Activated naive CD4-positive, alpha-beta T cell treated with anti-CD3 and anti-CD28 coated beads, Interleukin-2, amount 10 ng/mL, durations not matched to agents 7 days and 5 days (primary cell): ENCODE measurements around the gene ARHGAP12.
A peak's percentile ranks its signal among the peaks of the same experiment; 100 is the strongest.

Experiments used
- CTCF ChIA-PET: fragments of 350-600 bp; sonication (Branson Sonifier 250); formaldehyde crosslinking; loops from one replicate; lab custom pipeline; 2021; ENCODE audit warnings: antibody characterized with exemption; lab: Charles Lee
- DNase-seq: peaks from one replicate; pipeline ENCODE4 v3.0.0-alpha.2; 2020
- H3K27ac Mint-ChIP-seq: one replicate; pipeline ENCODE4 v1.8.0; 2021; ENCODE audit warnings: mild to moderate bottlenecking, moderate library complexity, mixed read lengths
- H3K27me3 Mint-ChIP-seq: one replicate; pipeline ENCODE4 v1.8.0; 2021; ENCODE audit warnings: mild to moderate bottlenecking, mixed read lengths
- H3K36me3 Mint-ChIP-seq: one replicate; pipeline ENCODE4 v1.8.0; 2021; ENCODE audit warnings: mixed read lengths
- H3K4me1 Mint-ChIP-seq: one replicate; pipeline ENCODE4 v1.8.0; 2021; ENCODE audit warnings: mixed read lengths
- H3K4me3 Mint-ChIP-seq: one replicate; pipeline ENCODE4 v1.8.0; 2021; ENCODE audit warnings: mild to moderate bottlenecking, moderate library complexity, mixed read lengths
- H3K9me3 Mint-ChIP-seq: one replicate; pipeline ENCODE4 v1.8.0; 2021; ENCODE audit warnings: mixed read lengths

The ARHGAP12 gene

DNA sequence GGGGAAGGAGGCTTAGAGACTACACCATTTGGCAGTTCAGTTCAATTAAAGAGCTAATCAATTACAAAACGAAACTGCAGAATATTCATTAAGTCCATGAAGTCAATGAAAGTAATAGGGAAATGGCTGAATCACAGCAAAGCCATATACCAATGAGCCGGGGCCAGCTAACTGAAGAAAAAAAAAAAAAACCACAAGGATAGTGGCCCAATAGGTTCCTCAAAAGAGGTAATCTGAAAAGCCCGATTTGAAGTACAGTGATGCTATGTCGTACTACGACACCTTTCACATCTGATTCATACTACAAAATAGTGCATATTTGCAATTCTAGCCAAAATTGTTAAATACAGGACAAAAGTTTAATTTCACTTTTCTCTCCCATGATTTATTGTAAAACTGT, 2.5 kb downstream of the ARHGAP12 start:
- Mint-ChIP-seq H3K9me3 (no peaks in the 10 kb centered on the region), H3K27me3 (no peaks in the 10 kb centered on the region), H3K36me3 (peaks cover 4% of the 10 kb centered on the region), H3K27ac (no peak overlapping the region), H3K4me1 (peaks cover 75% of the 10 kb centered on the region), H3K4me3 (no peak overlapping the region)
- CTCF ChIA-PET: no interaction called here
- DNase-seq: no peak

DNA sequence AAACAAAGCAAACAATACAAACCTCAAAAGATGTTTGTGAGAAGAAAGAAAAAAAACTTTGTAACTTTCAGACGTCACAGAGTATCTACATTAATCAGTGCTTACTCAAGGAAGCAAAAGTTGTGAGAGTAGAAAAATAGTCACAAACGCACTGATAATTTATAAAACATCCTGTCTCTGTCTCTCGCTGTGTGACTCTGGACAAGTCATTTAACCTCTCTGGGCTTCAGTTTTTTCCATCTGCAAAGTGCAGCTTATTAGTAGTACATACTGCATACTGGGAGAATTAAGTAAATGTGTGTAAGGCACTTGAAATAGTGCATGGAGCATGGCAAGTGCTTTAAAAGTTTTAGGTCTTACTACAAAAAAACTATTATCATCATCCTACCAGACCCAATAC, 3.8 kb downstream of the ARHGAP12 start:
- DNase-seq: no peak
- Mint-ChIP-seq H3K9me3 (no peaks in the 10 kb centered on the region), H3K27me3 (no peaks in the 10 kb centered on the region), H3K27ac (peak overlapping the region; percentile 47), H3K4me1 (peaks cover 74% of the 10 kb centered on the region), H3K4me3 (no peak overlapping the region), H3K36me3 (peaks cover 6% of the 10 kb centered on the region)
- CTCF ChIA-PET: interaction anchor here (1.0 kb wide), 1 partner anchor 13 kb away, joined by 3 read pairs; no protein-coding TSS in a partner anchor

DNA sequence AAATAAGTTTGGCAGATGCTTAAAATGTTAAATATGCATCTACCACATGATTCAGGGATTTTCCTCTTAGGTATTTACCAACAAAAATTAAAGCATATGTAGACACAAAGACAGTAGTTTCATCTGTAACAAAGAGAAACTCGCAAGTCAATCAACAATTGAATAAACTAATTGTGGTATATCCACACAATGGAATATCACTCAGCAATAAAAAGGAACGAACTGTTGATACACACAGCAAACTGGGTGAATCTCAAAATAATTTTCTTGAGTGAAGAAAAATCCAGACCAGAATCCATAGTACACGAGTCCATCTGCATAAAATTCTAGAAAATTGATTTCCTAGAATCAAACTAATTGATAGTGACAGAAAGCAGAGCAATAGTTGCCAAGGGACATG, 5.2 kb downstream of the ARHGAP12 start:
- peaks cover 81% of the 10 kb centered on the region for H3K4me1 Mint-ChIP-seq
- no peak overlapping the region for H3K27ac Mint-ChIP-seq
- CTCF ChIA-PET: interaction anchor here (0.5 to 1.0 kb wide), 2 partner anchors 81 to 111 kb away, joined by 3 read pairs; no protein-coding TSS in a partner anchor
- peaks cover 6% of the 10 kb centered on the region for H3K36me3 Mint-ChIP-seq
- H3K9me3 Mint-ChIP-seq: no peaks in the 10 kb centered on the region
- DNase-seq: no peak
- H3K27me3 Mint-ChIP-seq: no peaks in the 10 kb centered on the region
- H3K4me3 Mint-ChIP-seq: no peak overlapping the region

DNA sequence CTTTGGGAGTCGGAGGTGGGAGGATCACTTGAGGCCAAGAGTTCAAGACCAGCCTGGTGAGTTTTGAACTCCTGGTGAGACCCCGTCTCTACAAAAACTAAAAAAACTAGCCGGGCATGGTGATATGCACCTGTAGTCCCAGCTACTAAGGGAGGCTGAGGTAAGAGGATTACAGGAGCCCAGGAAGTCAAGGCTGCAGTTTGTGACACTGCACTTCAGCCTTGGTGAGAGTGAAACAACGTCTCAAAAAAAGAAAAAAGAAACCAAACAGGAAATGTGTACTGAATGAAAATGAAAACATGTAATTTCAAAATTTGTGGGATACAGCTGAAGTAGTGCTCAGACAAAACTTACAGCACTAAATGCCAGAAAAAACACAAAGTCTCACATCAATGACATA, 7.6 kb downstream of the ARHGAP12 start:
- CTCF ChIA-PET: interaction anchor here (0.7 to 1.0 kb wide), 4 partner anchors 9 to 340 kb away, joined by 3 to 4 read pairs (median 3); no protein-coding TSS in a partner anchor
- Mint-ChIP-seq H3K9me3 (no peaks in the 10 kb centered on the region), H3K27ac (peak overlapping the region; percentile 88), H3K4me1 (peaks cover 66% of the 10 kb centered on the region), H3K36me3 (peaks cover 6% of the 10 kb centered on the region), H3K4me3 (peak overlapping the region; percentile 36), H3K27me3 (no peaks in the 10 kb centered on the region)
- DNase-seq: peak; percentile 38

DNA sequence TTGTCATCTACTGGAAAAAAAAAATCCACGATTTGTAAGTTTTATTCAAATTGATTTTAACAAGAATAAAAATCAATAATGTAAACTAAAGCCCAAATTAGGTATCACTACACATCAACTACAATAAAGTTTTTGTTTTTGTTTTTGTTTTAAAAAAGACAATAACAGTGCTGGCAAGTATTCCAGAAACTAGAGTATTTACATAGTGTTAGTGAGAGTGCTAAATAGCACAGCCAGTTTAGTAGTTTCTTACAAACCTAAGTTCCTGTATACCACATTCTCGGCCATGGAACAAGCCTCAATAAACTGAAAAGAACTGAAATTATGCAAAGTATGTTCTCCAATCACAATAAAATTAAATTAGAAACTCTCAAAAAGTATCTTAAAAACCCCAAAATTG, 8.1 kb downstream of the ARHGAP12 start:
- Mint-ChIP-seq H3K36me3 (peaks cover 6% of the 10 kb centered on the region), H3K9me3 (no peaks in the 10 kb centered on the region), H3K4me3 (no peak overlapping the region), H3K4me1 (peaks cover 64% of the 10 kb centered on the region), H3K27ac (peak overlapping the region; percentile 24), H3K27me3 (no peaks in the 10 kb centered on the region)
- CTCF ChIA-PET: interaction anchor here (0.8 to 1.0 kb wide), 2 partner anchors 9 to 59 kb away, joined by 3 to 4 read pairs; no protein-coding TSS in a partner anchor
- DNase-seq: no peak

DNA sequence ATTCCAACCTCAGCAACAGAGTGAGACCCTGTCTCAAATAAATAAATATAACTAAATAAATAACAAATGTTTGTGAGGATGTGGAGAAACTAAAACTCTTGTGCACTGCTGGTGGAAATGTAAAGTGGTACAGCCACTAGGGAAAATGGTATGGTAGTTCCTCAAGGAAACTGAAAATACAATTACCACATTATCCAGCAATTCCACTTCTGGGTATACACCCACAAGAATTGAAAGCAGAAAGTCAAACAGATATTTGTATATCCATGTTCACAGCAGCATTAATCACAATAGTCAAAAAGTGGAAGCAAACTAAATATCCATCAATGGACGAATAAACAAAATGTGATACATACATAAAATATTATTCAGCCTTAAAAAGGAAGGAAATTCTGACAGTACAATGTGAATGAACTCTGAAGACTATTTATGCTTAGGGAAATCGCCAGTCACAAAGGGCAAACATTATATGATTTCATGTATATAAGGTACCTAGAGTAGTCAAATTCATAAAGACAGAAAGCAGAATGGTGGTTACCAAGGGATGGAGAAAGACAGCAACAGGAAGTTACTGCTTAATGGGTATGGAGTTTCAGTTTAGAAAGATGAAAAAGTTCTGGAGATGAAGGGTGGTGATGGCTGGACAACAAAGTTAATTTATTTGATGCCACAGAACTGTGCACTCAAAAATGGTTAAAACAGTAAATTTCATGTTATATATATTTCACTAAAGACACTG, 9.8 kb downstream of the ARHGAP12 start:
- no peak overlapping the region for H3K4me3 Mint-ChIP-seq
- peaks cover 49% of the 10 kb centered on the region for H3K4me1 Mint-ChIP-seq
- H3K36me3 Mint-ChIP-seq: peaks cover 9% of the 10 kb centered on the region
- no peak for DNase-seq
- CTCF ChIA-PET: no interaction called here
- no peaks in the 10 kb centered on the region for H3K27me3 Mint-ChIP-seq
- H3K9me3 Mint-ChIP-seq: no peaks in the 10 kb centered on the region
- peak overlapping the region; percentile 10 for H3K27ac Mint-ChIP-seq

DNA sequence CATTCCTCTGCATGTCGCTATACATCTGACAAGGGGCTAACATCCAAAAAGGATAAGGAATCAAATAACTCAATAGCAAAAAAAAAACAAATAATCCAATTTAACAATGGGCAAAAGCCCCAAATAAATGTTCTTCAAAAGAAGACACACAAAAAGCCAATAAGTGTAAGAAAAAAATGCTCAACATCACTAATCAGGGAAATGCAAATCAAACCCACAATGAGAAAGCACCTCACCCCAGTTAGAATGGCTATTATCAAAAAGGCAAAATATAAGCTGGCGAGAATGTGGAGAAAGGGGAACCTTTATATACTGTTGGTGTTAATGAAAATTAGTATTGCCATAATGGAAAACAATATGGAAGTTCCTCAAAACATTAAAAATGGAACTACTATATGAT, 14.3 kb downstream of the ARHGAP12 start:
- CTCF ChIA-PET: no interaction called here

DNA sequence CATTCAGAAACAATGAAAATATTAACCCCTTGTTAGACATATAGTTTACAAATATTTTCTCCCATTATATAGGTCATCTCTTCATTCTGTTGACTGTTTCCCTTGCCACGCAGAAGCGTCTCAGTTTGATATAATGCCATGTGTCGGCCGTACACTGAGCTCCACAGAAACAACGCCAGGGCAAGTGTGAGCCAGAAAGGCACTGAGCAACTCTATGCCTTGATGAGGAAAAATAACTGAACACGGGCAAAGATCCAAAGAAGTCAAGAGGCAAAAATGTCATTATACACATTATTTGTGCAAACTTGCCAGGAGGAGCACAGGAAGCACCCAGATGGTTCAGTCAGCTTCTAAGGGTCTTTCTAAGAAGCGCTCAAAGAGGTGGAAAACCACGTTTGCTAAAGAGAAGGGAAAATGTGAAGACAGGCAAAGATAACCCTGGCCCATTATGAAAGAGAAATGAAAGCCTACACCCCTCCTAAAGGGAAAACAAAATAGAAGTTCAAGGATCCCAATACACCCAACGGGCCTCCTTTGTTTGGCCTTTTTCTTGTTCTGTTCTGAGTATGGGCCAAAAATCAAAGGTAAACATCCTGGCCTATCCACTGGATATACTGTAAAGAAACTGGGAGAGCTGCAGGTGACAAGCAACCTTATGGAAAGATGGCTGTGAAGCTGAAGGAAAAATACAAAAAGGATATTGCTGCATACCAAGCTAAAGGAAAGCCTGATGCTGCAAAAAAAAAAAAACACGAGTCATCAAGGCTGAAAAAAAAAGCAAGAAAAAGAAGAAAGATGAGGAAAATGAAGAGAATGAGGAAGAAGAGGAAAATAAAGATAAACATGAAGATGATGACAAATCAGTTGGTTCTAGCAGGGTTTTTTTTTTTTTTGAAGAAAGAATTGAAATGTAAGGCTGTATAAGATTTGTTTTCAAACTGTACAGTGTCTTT, 15.5 kb downstream of the ARHGAP12 start:
- Mint-ChIP-seq H3K4me1 (peaks cover 17% of the 10 kb centered on the region), H3K36me3 (peaks cover 15% of the 10 kb centered on the region), H3K27me3 (no peaks in the 10 kb centered on the region), H3K4me3 (no peak overlapping the region), H3K27ac (no peak overlapping the region), H3K9me3 (no peaks in the 10 kb centered on the region)
- CTCF ChIA-PET: interaction anchor here (0.9 kb wide), 1 partner anchor 1273 kb away, joined by 3 read pairs; no protein-coding TSS in a partner anchor
- no peak for DNase-seq

More for the DNA sequence above, 14.3 kb downstream of the ARHGAP12 start:
- H3K9me3 Mint-ChIP-seq: no peaks in the 10 kb centered on the region
- H3K27ac Mint-ChIP-seq: no peak overlapping the region
- H3K4me3 Mint-ChIP-seq: no peak overlapping the region
- no peak for DNase-seq
- H3K36me3 Mint-ChIP-seq: peaks cover 6% of the 10 kb centered on the region
- H3K27me3 Mint-ChIP-seq: no peaks in the 10 kb centered on the region
- peaks cover 25% of the 10 kb centered on the region for H3K4me1 Mint-ChIP-seq

DNA sequence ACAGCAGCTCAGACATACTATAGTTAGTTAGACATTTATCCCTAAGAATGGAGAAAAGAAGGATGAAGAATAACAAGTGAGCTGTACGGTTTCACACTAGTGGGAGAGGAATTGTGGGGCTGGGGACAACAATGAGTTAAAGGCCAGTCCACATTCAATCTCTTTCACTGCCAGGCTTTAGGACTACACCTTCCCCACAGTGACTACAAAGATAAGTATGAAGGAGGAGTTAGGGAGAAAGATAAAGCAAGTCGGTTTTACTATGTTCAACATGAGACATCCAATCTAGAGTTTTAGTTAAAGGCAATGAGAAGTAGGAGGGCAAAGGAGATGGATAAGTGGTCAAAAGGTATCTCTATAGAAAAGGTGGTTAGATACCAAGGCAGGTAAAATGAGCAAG, 16.3 kb downstream of the ARHGAP12 start:
- no peaks in the 10 kb centered on the region for H3K9me3 Mint-ChIP-seq
- H3K36me3 Mint-ChIP-seq: peaks cover 19% of the 10 kb centered on the region
- H3K4me1 Mint-ChIP-seq: peaks cover 17% of the 10 kb centered on the region
- no peak overlapping the region for H3K4me3 Mint-ChIP-seq
- no peak overlapping the region for H3K27ac Mint-ChIP-seq
- CTCF ChIA-PET: interaction anchor here (0.9 kb wide), 1 partner anchor 1272 kb away, joined by 3 read pairs; no protein-coding TSS in a partner anchor
- no peak for DNase-seq
- H3K27me3 Mint-ChIP-seq: no peaks in the 10 kb centered on the region

DNA sequence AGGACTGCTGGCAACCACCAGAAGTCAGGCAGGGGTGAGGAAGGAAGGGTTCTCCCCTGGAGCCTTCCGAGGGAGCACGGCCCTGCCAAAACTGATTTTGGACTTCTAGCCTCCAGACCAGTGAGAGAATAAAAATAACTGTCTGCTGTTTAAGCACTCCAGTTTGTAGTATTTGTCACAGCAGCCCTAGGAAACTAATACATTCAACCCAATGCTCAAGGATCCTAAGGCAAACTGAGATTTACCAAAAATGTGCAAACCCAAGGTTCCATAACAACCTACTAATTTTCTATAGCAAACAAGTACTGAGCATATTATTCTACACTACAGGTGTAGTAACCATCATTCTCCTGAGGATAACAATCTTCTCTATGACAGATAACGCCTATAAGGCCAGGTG, 18.6 kb downstream of the ARHGAP12 start:
- Mint-ChIP-seq H3K36me3 (peaks cover 33% of the 10 kb centered on the region), H3K4me1 (peaks cover 17% of the 10 kb centered on the region), H3K9me3 (no peaks in the 10 kb centered on the region), H3K27ac (no peak overlapping the region), H3K27me3 (no peaks in the 10 kb centered on the region), H3K4me3 (no peak overlapping the region)
- DNase-seq: no peak
- CTCF ChIA-PET: no interaction called here

DNA sequence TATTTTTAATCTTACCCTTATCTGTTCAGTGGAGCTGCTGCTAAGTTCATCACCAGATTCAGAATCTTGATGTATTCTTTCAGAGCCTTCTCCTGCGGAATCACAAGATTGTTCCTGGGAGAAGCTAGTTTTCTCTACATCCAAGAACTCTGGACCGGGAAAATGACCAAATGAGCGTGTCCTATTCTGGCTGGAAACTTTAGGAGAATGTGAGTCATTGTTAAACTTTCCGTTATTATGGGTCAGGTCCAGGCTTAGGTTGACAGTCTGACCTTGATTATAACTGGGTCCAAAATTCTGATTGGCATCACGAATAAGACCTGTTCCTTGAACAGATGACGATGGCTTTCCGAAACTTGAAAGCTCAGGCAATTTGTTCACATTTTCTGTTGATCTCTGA, 20.5 kb downstream of the ARHGAP12 start:
- no peak overlapping the region for H3K4me3 Mint-ChIP-seq
- no peak overlapping the region for H3K27ac Mint-ChIP-seq
- peaks cover 11% of the 10 kb centered on the region for H3K4me1 Mint-ChIP-seq
- no peak for DNase-seq
- CTCF ChIA-PET: no interaction called here
- H3K27me3 Mint-ChIP-seq: no peaks in the 10 kb centered on the region
- H3K9me3 Mint-ChIP-seq: no peaks in the 10 kb centered on the region
- H3K36me3 Mint-ChIP-seq: peaks cover 27% of the 10 kb centered on the region

DNA sequence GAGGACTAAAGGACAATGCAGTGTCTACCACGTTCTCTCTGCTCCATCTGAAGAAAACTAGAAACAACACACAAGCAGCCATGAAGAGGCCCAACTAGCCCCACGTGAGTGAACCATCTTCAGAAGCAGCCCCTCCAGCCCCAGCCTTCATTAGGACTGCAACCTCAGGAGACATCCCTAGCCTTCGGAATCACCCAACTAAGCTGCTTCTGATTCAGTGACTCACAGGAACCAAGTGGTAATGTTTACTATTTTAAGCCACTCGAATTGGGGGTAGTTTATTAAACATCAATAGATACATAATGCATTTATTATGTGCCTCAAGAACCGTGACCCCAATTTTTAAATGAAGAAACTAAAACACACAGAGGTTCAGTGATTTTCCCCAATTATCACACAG, 22.6 kb downstream of the ARHGAP12 start:
- Mint-ChIP-seq H3K36me3 (peaks cover 32% of the 10 kb centered on the region), H3K4me1 (peaks cover 2% of the 10 kb centered on the region)
- CTCF ChIA-PET: no interaction called here

DNA sequence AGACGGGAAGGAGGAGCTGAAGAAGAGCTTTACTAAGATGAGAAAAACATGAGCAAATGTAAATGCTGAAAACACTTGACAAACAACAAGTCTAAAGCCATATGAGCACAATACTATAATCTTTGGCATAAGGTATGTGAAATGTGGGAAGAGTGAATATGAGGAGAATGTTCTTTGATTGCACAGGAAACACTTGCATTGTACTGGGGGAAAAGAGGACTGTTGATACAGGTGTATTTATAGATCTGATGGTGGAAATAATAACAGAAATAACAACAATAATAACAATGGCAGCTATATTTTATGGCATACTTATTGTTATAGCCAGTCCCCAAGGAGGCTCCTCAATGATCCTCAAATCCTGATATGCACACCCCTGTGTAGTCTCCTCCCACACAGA, 23.0 kb downstream of the ARHGAP12 start:
- no peak overlapping the region for H3K4me3 Mint-ChIP-seq
- no peak overlapping the region for H3K27ac Mint-ChIP-seq
- H3K36me3 Mint-ChIP-seq: peaks cover 33% of the 10 kb centered on the region
- no peaks in the 10 kb centered on the region for H3K27me3 Mint-ChIP-seq
- no peak for DNase-seq
- H3K9me3 Mint-ChIP-seq: no peaks in the 10 kb centered on the region
- CTCF ChIA-PET: no interaction called here
- peaks cover under 1% of the 10 kb centered on the region for H3K4me1 Mint-ChIP-seq

More for the DNA sequence above, 22.6 kb downstream of the ARHGAP12 start:
- no peaks in the 10 kb centered on the region for H3K9me3 Mint-ChIP-seq
- H3K4me3 Mint-ChIP-seq: no peak overlapping the region
- H3K27ac Mint-ChIP-seq: no peak overlapping the region
- DNase-seq: no peak
- no peaks in the 10 kb centered on the region for H3K27me3 Mint-ChIP-seq

DNA sequence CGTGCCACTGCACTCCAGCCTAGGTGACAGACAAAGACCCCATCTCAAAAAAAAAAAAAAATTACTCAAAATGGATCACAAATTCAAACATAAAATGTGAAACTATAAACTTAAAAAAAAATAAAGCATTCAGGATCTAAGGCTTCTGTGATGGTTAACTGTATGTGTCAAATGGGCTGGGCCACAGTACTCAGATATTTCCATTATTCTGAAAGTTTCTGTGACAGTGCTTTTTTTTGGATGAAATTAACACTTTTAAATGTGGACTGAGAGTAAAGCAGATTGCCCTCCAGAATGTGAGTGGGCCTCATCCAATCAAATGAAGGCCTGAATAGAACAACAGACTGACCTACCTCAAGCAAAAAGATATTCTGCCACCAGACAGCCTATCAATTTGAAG, 26.0 kb downstream of the ARHGAP12 start:
- Mint-ChIP-seq H3K36me3 (peaks cover 30% of the 10 kb centered on the region), H3K9me3 (no peaks in the 10 kb centered on the region), H3K4me3 (no peak overlapping the region), H3K4me1 (no peaks in the 10 kb centered on the region), H3K27ac (no peak overlapping the region), H3K27me3 (no peaks in the 10 kb centered on the region)
- no peak for DNase-seq
- CTCF ChIA-PET: no interaction called here
